ENCODE data around the gene IGF2BP1.

The IGF2BP1 gene

DNA sequence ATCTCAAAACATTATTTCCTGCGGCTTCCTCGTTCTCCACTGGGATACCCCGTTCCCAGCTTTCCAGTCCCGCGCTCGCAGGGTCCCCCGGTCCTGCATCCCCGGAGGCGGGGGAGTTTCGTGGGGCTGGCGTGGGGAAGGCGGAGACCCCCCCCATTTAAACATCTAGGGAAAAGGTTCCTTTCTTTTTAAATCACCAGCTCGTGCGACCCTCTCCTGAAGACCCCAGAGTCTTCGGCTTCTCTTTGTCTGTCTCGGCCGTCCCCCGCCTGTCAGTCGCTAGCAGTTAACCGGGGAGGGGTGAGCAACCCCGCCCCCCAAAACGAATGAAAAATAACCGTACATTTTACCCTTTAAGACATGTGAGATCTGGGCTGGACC lies 473 bp upstream of the IGF2BP1 start:
- Histone ChIP-seq H3K9me3 (ENCODE audit: severe bottlenecking) (no peaks in the 10 kb centered on the region), H3K27ac (peak overlapping the region; percentile 100), H3K36me3 (peaks cover 44% of the 10 kb centered on the region), H3K27me3 (ENCODE audit: insufficient read depth, low read depth, severe bottlenecking) (no peaks in the 10 kb centered on the region), H3K4me3 (ENCODE audit: low read depth, low read length) (peak overlapping the region; percentile 91)
- TF ChIP-seq, protein P1, sequence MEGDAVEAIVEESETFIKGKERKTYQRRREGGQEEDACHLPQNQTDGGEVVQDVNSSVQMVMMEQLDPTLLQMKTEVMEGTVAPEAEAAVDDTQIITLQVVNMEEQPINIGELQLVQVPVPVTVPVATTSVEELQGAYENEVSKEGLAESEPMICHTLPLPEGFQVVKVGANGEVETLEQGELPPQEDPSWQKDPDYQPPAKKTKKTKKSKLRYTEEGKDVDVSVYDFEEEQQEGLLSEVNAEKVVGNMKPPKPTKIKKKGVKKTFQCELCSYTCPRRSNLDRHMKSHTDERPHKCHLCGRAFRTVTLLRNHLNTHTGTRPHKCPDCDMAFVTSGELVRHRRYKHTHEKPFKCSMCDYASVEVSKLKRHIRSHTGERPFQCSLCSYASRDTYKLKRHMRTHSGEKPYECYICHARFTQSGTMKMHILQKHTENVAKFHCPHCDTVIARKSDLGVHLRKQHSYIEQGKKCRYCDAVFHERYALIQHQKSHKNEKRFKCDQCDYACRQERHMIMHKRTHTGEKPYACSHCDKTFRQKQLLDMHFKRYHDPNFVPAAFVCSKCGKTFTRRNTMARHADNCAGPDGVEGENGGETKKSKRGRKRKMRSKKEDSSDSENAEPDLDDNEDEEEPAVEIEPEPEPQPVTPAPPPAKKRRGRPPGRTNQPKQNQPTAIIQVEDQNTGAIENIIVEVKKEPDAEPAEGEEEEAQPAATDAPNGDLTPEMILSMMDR (IDR thresholded peaks at IDR 0.05; ENCODE audit: low read depth, low read length): no peak
- no peak for DNase-seq

DNA sequence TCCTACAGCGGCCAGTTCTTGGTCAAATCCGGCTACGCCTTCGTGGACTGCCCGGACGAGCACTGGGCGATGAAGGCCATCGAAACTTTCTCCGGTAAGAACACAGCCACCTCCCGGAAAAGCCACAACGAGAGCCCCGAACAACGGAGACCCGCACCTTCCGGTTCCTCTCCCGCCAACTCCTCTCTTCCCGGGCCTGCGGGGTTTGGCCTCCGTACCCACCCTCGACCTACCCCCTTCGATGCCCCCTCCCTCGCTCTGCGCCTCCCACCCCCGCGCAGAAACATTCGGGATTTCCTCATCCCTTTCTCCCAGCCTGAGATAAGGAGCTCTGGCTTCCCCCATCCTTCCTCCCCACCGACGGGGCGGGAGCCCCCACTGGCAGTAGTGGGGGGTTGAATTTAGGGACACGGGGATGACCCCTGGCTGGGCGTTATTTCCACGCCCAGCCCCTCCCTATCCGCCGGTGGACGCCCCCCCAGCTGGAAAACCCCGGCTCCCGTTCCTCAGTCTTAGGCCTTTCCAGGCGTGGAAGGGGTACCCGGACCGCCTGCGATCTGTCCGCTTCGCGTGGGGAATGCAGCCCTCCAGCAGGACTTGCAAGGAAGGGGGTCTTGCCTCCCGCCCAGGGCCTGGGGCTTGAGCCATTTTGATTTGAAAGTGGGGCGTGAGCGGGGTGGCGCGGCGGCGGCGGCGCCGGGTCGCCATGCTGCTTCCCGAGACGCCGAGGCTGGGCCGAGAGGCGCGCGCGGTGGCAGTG lies 822 bp downstream of the IGF2BP1 start:
- peak overlapping the region; percentile 91 for H3K4me3 ChIP-seq (ENCODE audit: low read depth, low read length)
- H3K36me3 ChIP-seq: peaks cover 56% of the 10 kb centered on the region
- DNase-seq: peak; percentile 61
- H3K9me3 ChIP-seq (ENCODE audit: severe bottlenecking): no peaks in the 10 kb centered on the region
- TF ChIP-seq, protein P1 (IDR thresholded peaks at IDR 0.05; ENCODE audit: low read depth, low read length): no peak
- H3K27ac ChIP-seq: peak overlapping the region; percentile 100
- H3K27me3 ChIP-seq (ENCODE audit: insufficient read depth, low read depth, severe bottlenecking): no peaks in the 10 kb centered on the region

DNA sequence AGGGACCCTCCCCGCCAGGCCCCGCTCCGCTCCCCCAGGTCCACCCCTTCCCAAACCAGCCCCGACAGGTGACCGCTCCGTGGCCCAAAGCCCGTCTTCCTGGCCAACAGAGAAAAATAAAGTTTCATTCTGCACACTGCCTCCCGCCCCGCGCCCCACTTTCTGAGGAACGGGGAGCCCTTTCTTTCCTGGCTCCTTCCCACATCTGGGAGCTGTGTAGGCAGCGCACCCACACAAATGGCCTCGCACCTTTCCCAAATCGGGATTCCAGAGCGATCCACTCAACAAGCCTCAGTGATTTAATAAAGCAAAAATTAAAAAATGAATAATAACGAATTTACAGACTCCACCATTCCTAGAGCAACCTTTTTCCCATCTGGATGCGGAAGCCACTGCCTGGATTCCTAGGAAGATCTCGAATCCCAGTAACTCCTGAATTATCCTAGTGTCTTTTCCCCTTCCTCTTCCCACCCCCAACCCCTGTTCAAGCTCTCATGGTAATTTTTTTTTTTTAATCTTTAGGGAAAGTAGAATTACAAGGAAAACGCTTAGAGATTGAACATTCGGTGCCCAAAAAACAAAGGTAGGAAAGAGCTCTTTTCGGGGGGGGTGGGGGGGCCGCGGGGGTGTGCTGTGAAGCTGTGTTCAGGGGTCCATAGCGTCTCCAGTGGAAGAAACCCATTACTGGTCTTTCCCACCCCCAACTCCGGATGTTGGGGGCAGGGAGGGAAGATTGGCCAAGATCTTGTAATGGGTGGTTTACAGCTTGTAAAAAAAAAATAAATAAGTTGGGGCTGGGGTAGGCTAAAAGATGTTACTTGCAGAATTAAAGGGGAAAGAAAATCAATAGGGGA lies 1.6 kb downstream of the IGF2BP1 start:
- peak overlapping the region; percentile 100 for H3K27ac ChIP-seq
- peaks cover 60% of the 10 kb centered on the region for H3K36me3 ChIP-seq
- no peaks in the 10 kb centered on the region for H3K9me3 ChIP-seq (ENCODE audit: severe bottlenecking)
- H3K4me3 ChIP-seq (ENCODE audit: low read depth, low read length): peak overlapping the region; percentile 91
- TF ChIP-seq, protein P1 (IDR thresholded peaks at IDR 0.05; ENCODE audit: low read depth, low read length): peak; percentile 34
- peak; percentile 39 for DNase-seq
- no peaks in the 10 kb centered on the region for H3K27me3 ChIP-seq (ENCODE audit: insufficient read depth, low read depth, severe bottlenecking)

DNA sequence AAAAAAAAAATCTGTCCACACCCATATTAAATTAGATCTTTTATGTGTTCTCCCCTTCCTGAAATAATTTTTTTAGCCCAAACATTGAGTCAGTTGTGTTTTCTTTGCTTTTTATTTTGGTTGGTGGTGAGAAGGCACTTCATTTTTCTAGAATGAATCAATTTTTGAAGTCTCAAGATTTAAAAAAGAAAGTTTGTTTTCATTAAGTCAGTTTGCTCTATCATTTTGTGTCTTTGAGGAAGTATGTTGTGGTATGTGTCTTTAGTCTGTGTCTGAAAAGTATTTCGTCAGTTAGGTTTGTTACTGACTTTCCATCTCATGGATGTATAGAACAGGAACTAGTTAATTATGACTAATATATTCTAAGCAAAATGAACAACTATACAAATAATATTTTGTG lies 3.8 kb downstream of the IGF2BP1 start:
- Histone ChIP-seq H3K27ac (peak overlapping the region; percentile 100; the same call in 1 of the 2 replicates), H3K9me3 (ENCODE audit: severe bottlenecking) (no peaks in the 10 kb centered on the region), H3K27me3 (ENCODE audit: insufficient read depth, low read depth, severe bottlenecking) (no peaks in the 10 kb centered on the region), H3K4me3 (ENCODE audit: low read depth, low read length) (peak overlapping the region; percentile 91), H3K36me3 (peaks cover 75% of the 10 kb centered on the region)
- TF ChIP-seq, protein P1 (IDR thresholded peaks at IDR 0.05; ENCODE audit: low read depth, low read length): no peak
- no peak for DNase-seq

DNA sequence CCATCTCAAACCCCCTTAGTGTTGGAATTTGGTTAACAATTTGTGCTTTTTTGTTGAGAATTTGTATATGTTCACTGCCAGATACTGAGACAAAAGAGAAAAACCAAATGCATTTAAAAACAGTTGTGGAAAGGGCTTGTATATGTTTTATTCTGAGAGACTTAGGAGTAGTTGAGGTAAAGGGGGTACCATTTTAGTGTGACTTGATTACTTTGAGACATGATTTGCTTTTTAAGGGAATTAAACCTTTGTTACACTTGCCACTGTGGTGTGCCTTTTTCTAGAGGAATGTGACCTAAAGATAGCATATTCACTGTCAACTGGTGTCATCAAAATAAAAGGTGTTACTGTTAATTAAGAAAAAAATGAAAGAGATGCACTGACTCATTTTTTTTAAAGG lies 4.5 kb downstream of the IGF2BP1 start:
- TF ChIP-seq, protein P1 (IDR thresholded peaks at IDR 0.05; ENCODE audit: low read depth, low read length): no peak
- peak overlapping the region; percentile 91 for H3K4me3 ChIP-seq (ENCODE audit: low read depth, low read length)
- no peak overlapping the region for H3K27ac ChIP-seq
- no peaks in the 10 kb centered on the region for H3K27me3 ChIP-seq (ENCODE audit: insufficient read depth, low read depth, severe bottlenecking)
- no peaks in the 10 kb centered on the region for H3K9me3 ChIP-seq (ENCODE audit: severe bottlenecking)
- peaks cover 82% of the 10 kb centered on the region for H3K36me3 ChIP-seq
- no peak for DNase-seq

Data from WERI-Rb-1 (cell line).